Measurements from ENCODE around the gene FKBP4. TPM values are rescaled to one million over a fixed set of nuclear protein-coding genes. Genes with fewer than 3 reads are reported as not detected.

The FKBP4 gene
- 132 and 149 TPM in 2 replicates for total RNA-seq
- long read RNA-seq, transcript FKBP4-201 (10 exons, 3,732 nt): major isoform, 205 of 227 reads
- long read RNA-seq, partial matches to known transcripts: 10 of 227 reads
- long read RNA-seq, other reads (novel, unspliced or antisense): 12 of 227 reads

DNA sequence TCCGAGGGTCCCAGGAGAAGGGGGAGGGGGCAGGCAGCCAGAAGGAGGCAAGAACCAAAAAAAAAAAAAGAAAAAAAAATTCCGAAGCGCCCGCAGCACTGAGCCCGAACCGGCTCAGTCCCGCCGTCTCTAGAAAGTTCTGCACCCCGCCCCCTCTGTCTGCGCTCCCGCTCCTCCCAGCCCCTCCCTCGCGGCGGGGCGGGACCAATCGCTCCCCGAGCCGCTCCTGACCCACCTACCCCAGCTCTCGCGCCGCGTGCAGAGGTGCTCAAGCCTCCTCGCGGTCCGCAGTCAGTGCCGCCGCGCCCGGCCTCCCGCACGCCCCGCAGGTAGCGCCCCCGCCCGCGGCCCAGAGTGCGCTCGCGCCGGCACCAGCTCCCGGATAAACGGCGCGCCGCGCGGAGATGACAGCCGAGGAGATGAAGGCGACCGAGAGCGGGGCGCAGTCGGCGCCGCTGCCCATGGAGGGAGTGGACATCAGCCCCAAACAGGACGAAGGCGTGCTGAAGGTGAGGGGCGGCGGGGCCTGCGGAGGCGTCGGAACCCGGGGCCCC, at the start of gene FKBP4:
TSS of gene FKBP4 (plus strand) at position 235 of the 554 bp plus-strand sequence. CDS start at position 405, 170 bp downstream.
- Mint-ChIP-seq H3K27me3 (peaks cover 39% of the 10 kb centered on the region), H3K4me3 (ENCODE audit: low read depth) (peak within 1 kb of the TSS; percentile 84), H3K36me3 (ENCODE audit: insufficient read depth) (peaks cover 22% of the 10 kb centered on the region), H3K4me1 (ENCODE audit: low read depth) (peaks cover 10% of the 10 kb centered on the region), H3K27ac (no peak within 1 kb of the TSS), H3K9me3 (ENCODE audit: low read depth) (no peaks in the 10 kb centered on the region)
- peak; percentile 82 for DNase-seq (ENCODE audit: low spot score, unreplicated experiment)
- TF ChIP-seq, protein P1, sequence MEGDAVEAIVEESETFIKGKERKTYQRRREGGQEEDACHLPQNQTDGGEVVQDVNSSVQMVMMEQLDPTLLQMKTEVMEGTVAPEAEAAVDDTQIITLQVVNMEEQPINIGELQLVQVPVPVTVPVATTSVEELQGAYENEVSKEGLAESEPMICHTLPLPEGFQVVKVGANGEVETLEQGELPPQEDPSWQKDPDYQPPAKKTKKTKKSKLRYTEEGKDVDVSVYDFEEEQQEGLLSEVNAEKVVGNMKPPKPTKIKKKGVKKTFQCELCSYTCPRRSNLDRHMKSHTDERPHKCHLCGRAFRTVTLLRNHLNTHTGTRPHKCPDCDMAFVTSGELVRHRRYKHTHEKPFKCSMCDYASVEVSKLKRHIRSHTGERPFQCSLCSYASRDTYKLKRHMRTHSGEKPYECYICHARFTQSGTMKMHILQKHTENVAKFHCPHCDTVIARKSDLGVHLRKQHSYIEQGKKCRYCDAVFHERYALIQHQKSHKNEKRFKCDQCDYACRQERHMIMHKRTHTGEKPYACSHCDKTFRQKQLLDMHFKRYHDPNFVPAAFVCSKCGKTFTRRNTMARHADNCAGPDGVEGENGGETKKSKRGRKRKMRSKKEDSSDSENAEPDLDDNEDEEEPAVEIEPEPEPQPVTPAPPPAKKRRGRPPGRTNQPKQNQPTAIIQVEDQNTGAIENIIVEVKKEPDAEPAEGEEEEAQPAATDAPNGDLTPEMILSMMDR (IDR thresholded peaks at IDR 0.05; ENCODE audit: unreplicated experiment): no peak

DNA sequence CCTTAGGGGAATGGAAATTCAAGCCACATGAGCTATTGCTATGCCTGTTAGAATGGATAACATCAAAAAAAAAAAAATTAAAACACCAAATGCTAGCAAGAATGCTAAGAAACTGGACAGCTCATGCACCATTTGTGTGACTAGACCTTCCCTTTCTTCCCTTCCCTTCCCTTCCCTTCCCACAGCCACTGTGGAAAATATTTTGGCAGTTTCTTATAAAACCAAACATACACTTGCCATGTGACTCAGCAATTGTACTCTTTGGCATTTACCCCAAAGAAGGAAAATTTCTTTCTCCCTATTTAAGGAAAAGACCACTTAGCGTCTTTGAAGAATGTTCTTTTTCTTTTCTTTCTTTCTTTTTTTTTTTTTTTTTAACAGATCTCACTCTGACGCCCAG, 49.1 kb upstream of the FKBP4 start:
- Mint-ChIP-seq H3K36me3 (ENCODE audit: insufficient read depth) (no peaks in the 10 kb centered on the region), H3K4me1 (ENCODE audit: low read depth) (no peaks in the 10 kb centered on the region), H3K4me3 (ENCODE audit: low read depth) (no peak overlapping the region), H3K9me3 (ENCODE audit: low read depth) (peaks cover 5% of the 10 kb centered on the region), H3K27ac (no peak overlapping the region), H3K27me3 (peaks cover 71% of the 10 kb centered on the region)
- TF ChIP-seq, protein P1 (IDR thresholded peaks at IDR 0.05; ENCODE audit: unreplicated experiment): no peak
- no peak for DNase-seq (ENCODE audit: low spot score, unreplicated experiment)

DNA sequence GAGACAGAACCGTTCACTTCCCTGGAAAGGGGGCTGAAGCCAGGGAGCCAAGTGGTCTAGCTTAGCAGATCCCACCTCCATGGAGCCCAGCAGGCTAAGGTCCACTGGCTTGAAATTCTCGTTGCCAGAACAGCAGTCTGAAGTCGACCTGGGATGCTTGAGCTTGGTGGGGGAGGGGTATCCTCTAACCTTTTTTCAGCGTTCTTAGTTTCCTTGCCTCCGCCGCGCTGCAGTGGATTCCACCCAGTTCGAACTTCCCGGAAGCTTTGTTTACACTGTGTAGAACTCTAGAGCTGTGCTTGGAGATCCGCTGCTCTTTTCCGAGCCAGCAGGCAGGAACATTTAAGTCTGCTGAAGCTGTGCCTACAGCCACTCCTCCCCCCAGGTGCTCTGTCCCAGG, 45.2 kb upstream of the FKBP4 start:
- Mint-ChIP-seq H3K36me3 (ENCODE audit: insufficient read depth) (no peaks in the 10 kb centered on the region), H3K9me3 (ENCODE audit: low read depth) (peaks cover 5% of the 10 kb centered on the region), H3K4me3 (ENCODE audit: low read depth) (no peak overlapping the region), H3K4me1 (ENCODE audit: low read depth) (no peaks in the 10 kb centered on the region), H3K27ac (no peak overlapping the region), H3K27me3 (peaks cover 81% of the 10 kb centered on the region)
- TF ChIP-seq, protein P1 (IDR thresholded peaks at IDR 0.05; ENCODE audit: unreplicated experiment): no peak
- no peak for DNase-seq (ENCODE audit: low spot score, unreplicated experiment)

- no peak overlapping the region for H3K4me3 Mint-ChIP-seq (ENCODE audit: low read depth)
- H3K36me3 Mint-ChIP-seq (ENCODE audit: insufficient read depth): no peaks in the 10 kb centered on the region
- no peaks in the 10 kb centered on the region for H3K4me1 Mint-ChIP-seq (ENCODE audit: low read depth)
- no peak for DNase-seq (ENCODE audit: low spot score, unreplicated experiment)
- H3K27me3 Mint-ChIP-seq: peaks cover 81% of the 10 kb centered on the region
- TF ChIP-seq, protein P1 (IDR thresholded peaks at IDR 0.05; ENCODE audit: unreplicated experiment): no peak
- H3K9me3 Mint-ChIP-seq (ENCODE audit: low read depth): peaks cover 5% of the 10 kb centered on the region
- H3K27ac Mint-ChIP-seq: no peak overlapping the region
Observed at GRCh38 chr12:2750185-2750584, 44.6 kb upstream of the FKBP4 start.

DNA sequence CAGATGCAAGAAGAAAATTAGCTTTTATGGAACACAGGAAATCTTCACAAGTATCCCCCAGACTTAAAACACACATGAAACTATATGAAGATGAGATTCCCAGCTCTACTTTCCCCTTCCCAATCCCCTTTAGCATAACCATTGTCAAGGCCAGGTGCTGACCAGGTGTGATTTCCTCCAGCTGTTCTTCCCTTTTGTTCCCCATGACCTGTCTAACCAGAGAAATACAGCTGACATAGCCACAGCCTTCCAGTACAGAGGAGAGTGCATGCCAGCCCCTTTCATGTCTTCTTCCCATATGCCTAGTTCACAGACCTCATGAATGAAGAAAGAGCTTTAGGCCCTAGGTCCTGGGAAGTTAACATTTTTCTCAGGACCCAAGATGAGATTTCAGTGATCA, 43.5 kb upstream of the FKBP4 start:
- H3K27me3 Mint-ChIP-seq: peaks cover 78% of the 10 kb centered on the region
- no peaks in the 10 kb centered on the region for H3K4me1 Mint-ChIP-seq (ENCODE audit: low read depth)
- no peak for DNase-seq (ENCODE audit: low spot score, unreplicated experiment)

More for the DNA sequence above, 43.5 kb upstream of the FKBP4 start:
- TF ChIP-seq, protein P1 (IDR thresholded peaks at IDR 0.05; ENCODE audit: unreplicated experiment): no peak
- Mint-ChIP-seq H3K9me3 (ENCODE audit: low read depth) (peaks cover 5% of the 10 kb centered on the region), H3K36me3 (ENCODE audit: insufficient read depth) (no peaks in the 10 kb centered on the region), H3K4me3 (ENCODE audit: low read depth) (no peak overlapping the region), H3K27ac (no peak overlapping the region)

All from progenitor cell of endocrine pancreas (in vitro differentiated cells).